ENCODE data around the gene SCFD2. TPM values are rescaled to one million over a fixed set of nuclear protein-coding genes. Genes with fewer than 3 reads are reported as not detected.

SCFD2 gene
- total and polyA plus RNA-seq, 2 donors (not counting 3 experiments of a cell fraction or from before 2014, with no cell fraction given): 12.3 to 22.8 TPM

- Histone ChIP-seq H3K9ac (replicated peaks; ENCODE audit: extremely low read depth, insufficient read depth, low read length) (no peak overlapping the region), H3K27me3 (ENCODE audit: control insufficient read depth in 2 of 2, insufficient read depth in 2 of 2, low read length in 2 of 2) (no peaks in the 10 kb centered on the region), H4K20me1 (replicated peaks; ENCODE audit: control insufficient read depth, extremely low read depth, insufficient read depth, low read length) (no peaks in the 10 kb centered on the region), H2AFZ (ENCODE audit: low read depth, low read length) (no peak overlapping the region), H3K4me2 (ENCODE audit: insufficient read depth, low read length) (no peak overlapping the region), H3K4me1 (ENCODE audit: control insufficient read depth, extremely low read depth, insufficient read depth, low read length) (no peaks in the 10 kb centered on the region), H3K36me3 (ENCODE audit: control insufficient read depth in 2 of 2, extremely low read depth in 1 of 2, insufficient read depth in 2 of 2, low read length in 2 of 2) (no peaks in the 10 kb centered on the region), H3K79me2 (ENCODE audit: control insufficient read depth, insufficient read depth, low read length) (no peaks in the 10 kb centered on the region), H3K27ac (ENCODE audit: insufficient read depth, low read depth, low read length) (no peak overlapping the region), H3K9me1 (replicated peaks; ENCODE audit: control insufficient read depth, extremely low read depth, insufficient read depth, low read length) (no peaks in the 10 kb centered on the region), H3K9me3 (replicated peaks; ENCODE audit: control insufficient read depth, insufficient read depth, low read length) (no peaks in the 10 kb centered on the region), H3K4me3 (replicated peaks in 1 of 3; ENCODE audit: insufficient read depth in 1 of 3, low read depth in 1 of 3, low read length in 3 of 3) (no peak overlapping the region)
- intact Hi-C loops (cut with micrococcal nuclease) (no loop called here), dilution Hi-C loops (cut with MboI; ENCODE audit: extremely low pct_ligation_motif_present, low sequenced_read_pairs) (no loop called here)
- TF ChIP-seq JUN (IDR thresholded peaks at IDR 0.05; ENCODE audit: borderline replicate concordance, insufficient read depth, insufficient read length, low read depth) (no peak), MAX (IDR thresholded peaks at IDR 0.05; ENCODE audit: insufficient read depth, insufficient read length) (no peak)
- FAIRE-seq (no peak), DNase-seq (ENCODE audit: low read depth, low spot score) (no peak)
- BruUV-seq (replicated peaks): no TSS peak
- ChIA-PET CTCF (interaction anchor here (1.0 to 3.2 kb wide), 3 partner anchors 11 to 1046 kb away, joined by 3 to 22 read pairs (median 4); no protein-coding TSS in a partner anchor), POLR2A (no interaction called here)
Measured at GRCh38 chr4:53186714-53187358, 179.0 kb downstream of the SCFD2 start.

- CTCF ChIA-PET: interaction anchor here (1.0 to 3.2 kb wide), 3 partner anchors 12 to 1047 kb away, joined by 3 to 22 read pairs (median 4); no protein-coding TSS in a partner anchor
- H3K4me2 ChIP-seq (ENCODE audit: insufficient read depth, low read length): no peak overlapping the region
- FAIRE-seq: no peak
- no peaks in the 10 kb centered on the region for H3K79me2 ChIP-seq (ENCODE audit: control insufficient read depth, insufficient read depth, low read length)
- H3K27ac ChIP-seq (ENCODE audit: insufficient read depth, low read depth, low read length): no peak overlapping the region
- H2AFZ ChIP-seq (ENCODE audit: low read depth, low read length): no peak overlapping the region
- POLR2A ChIA-PET: no interaction called here
- H3K9ac ChIP-seq (replicated peaks; ENCODE audit: extremely low read depth, insufficient read depth, low read length): no peak overlapping the region
- DNase-seq (ENCODE audit: low read depth, low spot score): no peak
- H3K36me3 ChIP-seq (ENCODE audit: control insufficient read depth in 2 of 2, extremely low read depth in 1 of 2, insufficient read depth in 2 of 2, low read length in 2 of 2): no peaks in the 10 kb centered on the region
- no peaks in the 10 kb centered on the region for H3K27me3 ChIP-seq (ENCODE audit: control insufficient read depth in 2 of 2, insufficient read depth in 2 of 2, low read length in 2 of 2)
- H3K4me1 ChIP-seq (ENCODE audit: control insufficient read depth, extremely low read depth, insufficient read depth, low read length): no peaks in the 10 kb centered on the region
- no peaks in the 10 kb centered on the region for H4K20me1 ChIP-seq (replicated peaks; ENCODE audit: control insufficient read depth, extremely low read depth, insufficient read depth, low read length)
- H3K9me1 ChIP-seq (replicated peaks; ENCODE audit: control insufficient read depth, extremely low read depth, insufficient read depth, low read length): no peaks in the 10 kb centered on the region
- intact Hi-C loops (cut with micrococcal nuclease) (no loop called here), dilution Hi-C loops (cut with MboI; ENCODE audit: extremely low pct_ligation_motif_present, low sequenced_read_pairs) (no loop called here)
- H3K9me3 ChIP-seq (replicated peaks; ENCODE audit: control insufficient read depth, insufficient read depth, low read length): no peaks in the 10 kb centered on the region
- TF ChIP-seq POLR2AphosphoS5 (IDR thresholded peaks at IDR 0.05; ENCODE audit: insufficient read depth, low read depth, low read length) (no peak), CTCF (IDR thresholded peaks at IDR 0.05; ENCODE audit: extremely low read depth in 1 of 2, insufficient read depth in 1 of 2, low read depth in 1 of 2, low read length in 2 of 2) (no peak), GATA2 (IDR thresholded peaks at IDR 0.05; ENCODE audit: insufficient read depth, insufficient read length, low read depth, low read length) (no peak), POLR2A (IDR thresholded peaks at IDR 0.05; ENCODE audit: low read depth, low read length) (no peak), MYC (IDR thresholded peaks at IDR 0.05; ENCODE audit: low read depth, low read length) (no peak), JUN (IDR thresholded peaks at IDR 0.05; ENCODE audit: borderline replicate concordance, insufficient read depth, insufficient read length, low read depth) (no peak), EZH2 (IDR thresholded peaks at IDR 0.05; ENCODE audit: borderline replicate concordance, low read depth, low read length, severe bottlenecking) (no peak), FOS (IDR thresholded peaks at IDR 0.05; ENCODE audit: borderline replicate concordance, insufficient read depth, low read length) (no peak)
- BruUV-seq (replicated peaks): no TSS peak
- H3K4me3 ChIP-seq (replicated peaks in 1 of 3; ENCODE audit: insufficient read depth in 1 of 3, low read depth in 1 of 3, low read length in 3 of 3): no peak overlapping the region
Measured at GRCh38 chr4:53185869-53186585, 179.8 kb downstream of the SCFD2 start.
